GM19397 (cell line): Measurements from ENCODE around the gene TRPM4.
"Not testable (repeated sequence)": the region's sequence is repeated elsewhere in the genome, so short reads cannot be mapped to it uniquely, and the experiment has no call there.

Experiments used
- ATAC-seq: cut with Tn5 transposase; IDR thresholded peaks from one replicate; pipeline ENCODE4 v1.9.1; 2021; ENCODE audit warnings: mild to moderate bottlenecking, moderate library complexity; ENCODE audit not compliant: unreplicated experiment

TRPM4 gene

DNA sequence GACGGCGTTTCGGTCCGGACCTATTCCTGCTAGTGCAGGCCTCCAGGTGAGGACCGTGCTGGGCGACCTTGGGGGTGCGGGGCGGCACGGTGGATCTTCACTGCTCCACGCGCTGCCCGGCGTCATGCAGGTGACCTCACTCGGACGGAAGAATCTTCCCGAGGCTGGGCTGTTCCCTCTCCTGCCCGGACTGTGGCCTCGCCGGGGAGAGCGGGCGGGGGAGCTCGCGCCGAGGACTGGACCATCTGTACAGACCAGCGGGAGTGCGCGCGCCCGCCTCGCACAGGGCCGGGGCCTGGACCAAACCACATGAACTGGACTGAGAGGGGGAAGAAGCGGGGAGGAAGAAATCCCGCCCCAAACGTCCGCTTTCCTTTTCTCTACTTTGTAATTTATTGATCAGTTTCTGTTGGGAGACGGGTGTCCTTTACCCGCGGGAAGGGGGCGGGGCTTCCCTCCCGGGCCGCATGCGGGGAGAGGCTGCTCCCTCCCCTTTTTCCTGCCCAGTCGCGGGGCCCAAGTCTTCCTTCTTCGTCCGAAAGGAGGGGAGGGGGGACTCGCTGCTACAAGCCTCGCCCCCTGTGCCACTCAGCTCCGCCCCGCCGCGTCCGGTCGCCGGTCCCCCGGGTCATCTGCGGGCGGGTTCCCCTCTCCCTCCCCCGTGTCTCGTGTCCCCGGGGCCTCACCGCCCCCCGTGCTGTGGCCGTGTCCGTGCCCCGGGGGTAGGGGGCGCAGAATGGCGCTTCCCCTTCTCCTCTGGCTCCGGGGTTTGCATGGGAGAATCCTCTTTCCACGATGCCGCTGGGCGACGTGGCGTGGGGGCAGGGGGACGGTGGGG, 7.3 kb upstream of the TRPM4 start:
- ATAC-seq, result no peak

DNA sequence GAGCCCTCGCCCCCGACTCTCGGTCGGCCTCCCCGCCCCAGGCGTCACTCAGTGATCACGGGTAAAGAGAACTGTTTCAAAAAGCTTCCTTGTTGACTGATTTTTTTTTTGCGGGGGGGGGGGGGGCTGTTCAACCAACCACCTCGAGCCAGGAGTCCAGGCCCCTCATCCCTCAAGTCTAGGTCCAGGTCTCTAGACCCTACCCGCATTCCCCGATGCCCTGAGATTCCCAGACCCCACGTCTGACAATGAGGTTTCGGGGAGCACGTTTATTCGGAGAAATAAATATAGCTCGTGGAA, 6.7 kb upstream of the TRPM4 start:
- no peak for ATAC-seq

DNA sequence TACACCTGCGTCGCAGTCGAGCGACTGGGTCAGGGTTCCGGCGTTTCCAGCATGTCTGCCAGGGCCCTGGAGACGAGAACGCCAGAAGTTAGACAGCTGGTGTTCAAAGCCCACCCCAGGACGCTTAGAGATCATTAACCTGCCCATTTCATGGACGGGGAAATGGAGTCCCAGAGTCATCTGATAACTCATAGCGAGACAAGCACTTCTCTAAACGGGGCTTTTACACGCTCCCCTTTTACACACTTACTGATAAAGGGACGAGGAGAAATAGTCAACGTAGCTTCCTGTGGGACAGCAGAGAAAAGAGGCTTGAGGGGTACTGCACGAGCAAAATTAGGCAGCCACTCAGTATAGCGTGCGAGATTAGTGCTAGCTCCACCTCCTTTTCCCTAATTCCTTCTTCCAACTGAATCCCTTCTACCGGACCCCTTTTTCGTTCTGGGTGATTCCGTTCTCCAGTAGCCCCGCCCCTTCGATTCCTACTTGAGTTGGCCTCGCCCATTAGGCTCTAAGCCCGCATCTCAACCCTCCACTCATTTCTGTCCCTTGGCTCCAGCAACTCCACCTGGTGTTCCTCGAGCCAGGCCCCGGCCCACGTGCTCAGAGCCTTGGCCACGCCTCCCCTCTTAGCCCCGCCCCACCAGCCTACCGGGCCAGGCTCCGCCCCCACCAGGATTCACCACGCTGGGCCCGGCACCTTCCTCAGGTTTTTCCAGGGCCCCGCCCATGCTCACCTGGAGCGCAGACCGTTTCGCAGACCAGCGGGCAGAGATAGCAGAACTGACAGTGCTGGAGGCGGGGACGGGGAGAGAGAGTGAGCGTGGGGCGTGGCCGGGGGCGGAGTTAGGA, 6.1 kb upstream of the TRPM4 start:
- no peak for ATAC-seq

DNA sequence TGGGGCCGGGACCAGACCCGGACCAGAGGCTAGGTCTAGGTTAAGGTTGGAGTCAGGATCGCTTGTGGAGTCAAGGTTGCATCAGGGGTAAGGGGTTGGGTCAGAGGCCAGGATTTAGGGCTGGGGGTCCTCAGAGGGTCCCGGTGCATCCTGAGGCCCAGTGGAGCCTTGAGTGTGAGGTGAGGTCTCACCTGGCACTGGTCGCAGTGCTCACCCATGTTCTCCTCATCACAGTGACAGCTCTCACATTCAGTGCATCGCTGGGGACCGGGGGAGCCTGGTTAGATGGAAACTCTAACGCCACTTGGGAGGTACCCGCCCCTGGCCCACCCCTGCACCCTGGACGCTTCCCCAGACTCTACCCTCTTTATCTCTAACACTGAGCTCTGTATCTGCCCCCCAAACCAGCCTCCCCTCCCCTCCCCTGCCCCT, 5.5 kb upstream of the TRPM4 start:
- no peak for ATAC-seq

DNA sequence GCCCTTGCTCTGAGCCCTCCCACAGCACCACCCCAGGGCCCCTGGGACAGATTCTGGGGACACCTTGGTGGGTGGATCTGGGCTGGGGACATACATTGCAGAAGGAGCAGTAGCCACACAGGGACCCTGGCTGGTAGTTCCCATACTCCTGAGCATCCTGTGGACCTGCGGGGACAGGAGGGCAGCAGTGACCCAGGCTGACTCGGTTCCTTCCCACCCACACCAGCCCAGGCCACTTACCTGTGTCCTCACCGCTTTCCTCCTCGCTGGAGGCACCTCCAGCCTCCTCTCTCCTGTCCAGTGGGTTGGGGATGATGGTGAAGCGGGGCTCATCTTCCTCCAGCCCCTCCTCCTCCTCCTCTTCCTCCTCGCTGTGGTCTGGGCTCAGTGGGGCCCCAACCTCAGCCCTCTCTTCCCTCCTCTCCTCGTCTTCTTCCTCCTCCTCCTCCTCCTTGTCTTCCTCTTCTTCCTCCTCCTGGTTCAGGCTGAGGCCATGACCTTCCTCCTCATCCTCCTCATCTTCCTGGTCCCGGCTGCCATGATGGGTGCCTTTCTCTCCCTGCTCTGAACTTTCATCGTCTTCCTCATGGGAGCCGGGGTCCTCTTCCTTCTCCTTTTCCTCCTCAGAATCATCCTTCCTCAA, 4.3 kb upstream of the TRPM4 start:
- no peak for ATAC-seq

DNA sequence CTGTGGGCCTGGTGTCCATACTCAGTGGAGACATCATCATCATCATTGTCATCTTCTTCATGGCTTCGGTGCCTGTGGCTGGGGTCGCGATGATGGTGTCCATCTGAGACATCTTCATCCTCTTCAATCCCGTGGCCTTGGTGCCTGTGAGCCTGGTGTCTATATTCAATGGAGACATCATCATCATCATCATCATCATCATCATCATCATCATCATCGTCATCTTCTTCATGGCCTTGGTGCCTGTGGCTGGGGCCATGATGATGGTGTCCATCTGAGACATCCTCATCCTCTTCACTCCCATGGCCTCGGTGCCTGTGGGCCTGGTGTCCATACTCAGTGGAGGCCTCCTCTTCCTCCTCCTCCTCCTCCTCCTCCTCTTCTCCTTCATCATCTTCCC, 3.3 kb upstream of the TRPM4 start:
- no peak for ATAC-seq

DNA sequence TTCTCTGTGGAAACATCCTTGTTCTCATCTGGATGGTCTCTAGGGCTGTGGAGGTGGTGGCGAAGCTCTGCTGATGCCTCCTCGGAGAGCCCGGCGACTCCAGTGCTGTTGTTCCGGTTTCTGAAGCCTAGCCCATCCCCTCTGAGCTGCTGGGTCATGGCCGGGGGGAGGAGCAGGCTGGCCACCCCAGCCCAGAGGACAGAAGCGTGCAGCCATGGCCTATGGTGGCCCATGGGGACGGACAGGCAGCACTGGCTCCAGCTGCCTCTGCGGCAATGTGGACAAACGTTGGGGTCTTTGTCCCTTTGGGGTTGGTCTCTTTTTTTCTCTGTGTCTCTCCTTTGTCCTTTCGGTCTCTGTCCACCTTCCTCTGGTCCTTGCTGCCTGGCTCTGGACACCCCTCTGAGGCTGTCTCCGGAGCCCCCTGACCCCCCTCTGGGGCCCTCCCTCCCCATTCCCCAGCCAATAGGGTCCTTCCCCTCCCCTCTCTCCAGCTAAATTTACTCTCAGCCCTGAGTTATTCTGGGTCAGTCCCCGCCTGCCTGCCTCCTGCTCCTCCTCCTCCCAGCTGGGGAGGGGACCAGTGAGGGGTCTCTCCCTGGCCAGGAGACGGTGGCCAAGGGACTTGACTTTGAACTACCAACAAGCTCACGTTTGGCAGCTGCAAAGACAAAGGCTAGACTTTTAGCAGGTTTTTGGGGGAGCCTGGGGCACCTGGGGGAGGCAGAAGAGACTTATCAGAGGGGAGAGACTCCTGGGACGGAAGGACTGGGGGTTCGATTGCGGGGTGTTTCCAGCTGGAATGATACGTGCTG, 2.4 kb upstream of the TRPM4 start, which contains the start of gene HRC:
Gene HRC (minus strand): TSS at position 392 of the 815 bp plus-strand sequence. CDS start 159 bp downstream, at position 233.
- no peak for ATAC-seq

DNA sequence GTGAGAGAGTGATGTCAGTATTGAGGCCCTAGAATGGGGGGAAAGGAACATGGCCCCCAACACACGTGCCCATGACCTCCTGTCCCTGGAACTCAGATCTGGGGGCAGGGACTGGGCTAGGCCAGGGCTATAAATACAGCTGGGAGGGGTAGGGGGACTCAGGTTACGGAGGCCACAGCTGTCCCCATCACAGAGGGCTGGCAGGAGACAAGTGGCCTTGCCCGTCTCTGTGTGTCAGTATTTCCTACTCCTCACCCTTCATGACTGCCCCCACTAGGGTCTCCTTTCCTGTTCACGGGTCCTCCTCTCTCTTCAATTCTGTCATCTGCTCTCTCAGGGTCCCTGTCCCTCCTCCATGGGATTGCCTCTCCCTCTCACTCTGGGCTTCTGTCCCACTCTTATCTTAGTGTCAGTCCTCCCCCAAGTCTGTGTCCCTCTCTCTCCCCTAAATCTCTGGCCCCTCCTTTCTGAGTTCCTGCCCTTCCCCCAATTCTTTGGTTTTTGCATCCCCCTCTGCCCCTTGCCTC, 1.7 kb upstream of the TRPM4 start:
- ATAC-seq, result no peak

DNA sequence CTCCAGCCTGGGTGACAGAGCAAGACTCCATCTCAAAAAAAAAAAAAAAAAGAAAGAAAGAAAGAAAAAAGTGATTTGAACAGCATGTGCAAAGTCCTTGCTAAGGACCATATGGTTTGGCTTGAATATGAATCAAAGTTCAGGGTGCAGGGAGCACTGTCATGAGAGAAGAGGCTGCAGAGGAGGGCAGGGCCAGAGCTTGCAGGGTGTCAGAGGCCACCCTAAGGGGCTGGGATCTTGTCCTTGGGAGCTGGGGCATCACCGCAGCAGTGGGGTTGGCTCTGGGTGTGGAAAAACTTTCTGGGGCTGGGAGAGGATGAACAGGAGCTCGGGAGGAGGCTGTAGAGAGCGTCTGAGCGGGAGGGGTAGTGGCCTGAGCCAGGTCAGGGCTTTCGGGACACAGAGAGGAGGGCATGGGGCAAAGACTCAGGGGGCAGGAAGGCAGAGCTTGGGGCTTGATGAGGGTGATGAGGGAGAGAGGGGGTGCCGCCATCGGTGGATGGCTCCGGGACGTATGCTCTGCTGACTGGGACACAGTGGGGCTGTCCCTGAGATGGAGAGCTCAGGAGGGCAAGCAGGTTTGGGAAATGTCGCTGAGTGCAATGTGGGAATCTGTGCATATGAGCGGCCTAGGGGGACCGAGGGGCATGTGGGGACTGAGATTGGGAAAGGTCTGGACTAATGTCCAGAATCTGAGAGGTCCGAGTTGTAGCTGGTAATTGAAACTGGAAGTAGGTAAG, 3.0 kb downstream of the TRPM4 start:
- ATAC-seq, result no peak

DNA sequence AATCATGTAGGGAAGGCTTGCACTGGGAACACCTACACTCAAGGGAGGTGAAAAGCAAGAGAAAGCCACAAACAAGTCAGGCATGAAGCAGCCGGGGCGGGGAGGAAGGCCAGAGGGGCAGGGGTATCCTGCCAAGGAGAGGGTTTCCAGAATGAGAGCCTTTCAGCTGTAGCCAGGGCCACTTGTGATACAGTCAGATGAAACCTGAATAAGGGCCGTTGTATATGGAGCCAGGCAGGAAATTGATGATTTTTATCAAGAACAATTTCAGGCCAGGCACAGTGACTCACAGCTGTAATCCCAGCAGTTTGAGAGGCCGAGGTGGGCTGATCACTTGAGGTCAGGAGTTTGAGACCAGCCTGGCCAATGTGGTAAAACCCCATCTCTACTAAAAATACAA, 4.4 kb downstream of the TRPM4 start:
- no peak for ATAC-seq

DNA sequence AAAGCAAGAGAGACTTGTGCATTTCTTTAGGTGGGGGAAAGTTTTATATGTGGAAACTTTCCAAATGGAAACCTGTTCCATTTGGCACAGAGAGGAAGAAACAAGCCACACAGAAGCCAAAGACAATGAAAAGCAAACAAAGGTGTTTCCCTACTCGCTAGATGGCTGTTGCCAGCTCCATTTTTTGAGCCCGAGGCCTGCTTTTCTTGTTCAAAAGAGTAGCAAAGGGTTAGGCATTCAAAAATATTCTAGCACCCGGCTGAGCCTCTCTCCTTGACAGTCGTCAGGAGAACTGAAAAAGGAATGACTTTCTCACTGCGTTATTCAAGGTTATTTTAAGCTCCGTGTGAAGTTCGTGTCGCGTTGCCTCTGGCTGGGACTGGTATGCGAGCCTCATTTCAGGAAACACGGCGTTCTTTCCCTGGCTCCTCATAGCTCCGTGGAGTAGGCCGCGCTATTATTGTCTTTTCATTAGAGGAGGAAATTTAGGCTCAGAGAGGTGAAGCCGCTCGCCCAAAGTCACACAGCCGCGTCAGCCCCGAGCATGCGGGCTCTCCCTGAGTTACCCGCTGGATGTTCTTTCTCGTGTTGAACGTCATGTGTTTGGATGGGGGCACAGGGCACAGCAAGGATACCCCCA, 7.6 kb downstream of the TRPM4 start:
- ATAC-seq, result no peak

DNA sequence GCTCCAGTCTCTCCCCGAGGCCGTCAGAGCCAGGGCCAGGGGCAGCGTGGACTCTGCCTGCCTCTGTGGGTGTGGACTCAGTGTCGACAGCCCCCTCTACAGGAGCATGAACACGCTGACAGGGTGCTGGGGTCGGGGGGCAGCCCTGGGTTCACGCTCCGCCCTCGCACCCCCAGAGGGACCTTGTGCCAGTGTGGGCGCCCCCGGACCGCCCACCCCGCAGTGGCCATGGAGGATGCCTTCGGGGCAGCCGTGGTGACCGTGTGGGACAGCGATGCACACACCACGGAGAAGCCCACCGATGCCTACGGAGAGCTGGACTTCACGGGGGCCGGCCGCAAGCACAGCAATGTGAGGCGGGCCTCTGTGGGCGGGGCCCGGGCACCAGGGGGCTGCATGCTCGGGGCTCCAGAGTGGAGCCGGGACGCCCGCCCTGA, 8.3 kb downstream of the TRPM4 start:
- ATAC-seq, result no peak

DNA sequence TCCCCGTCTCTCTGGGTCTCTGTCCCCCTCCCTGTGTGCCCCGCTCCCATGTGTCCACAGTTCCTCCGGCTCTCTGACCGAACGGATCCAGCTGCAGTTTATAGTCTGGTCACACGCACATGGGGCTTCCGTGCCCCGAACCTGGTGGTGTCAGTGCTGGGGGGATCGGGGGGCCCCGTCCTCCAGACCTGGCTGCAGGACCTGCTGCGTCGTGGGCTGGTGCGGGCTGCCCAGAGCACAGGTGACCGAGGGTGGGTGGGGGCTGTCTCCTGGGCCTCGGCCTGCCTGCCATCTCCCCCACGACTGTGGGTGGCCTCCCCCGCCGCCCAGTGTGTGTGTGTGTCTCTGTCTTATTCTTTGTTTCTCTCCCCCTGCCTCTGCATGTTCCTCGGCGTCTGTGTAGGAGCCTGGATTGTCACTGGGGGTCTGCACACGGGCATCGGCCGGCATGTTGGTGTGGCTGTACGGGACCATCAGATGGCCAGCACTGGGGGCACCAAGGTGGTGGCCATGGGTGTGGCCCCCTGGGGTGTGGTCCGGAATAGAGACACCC, 10.3 kb downstream of the TRPM4 start:
- ATAC-seq, result no peak

DNA sequence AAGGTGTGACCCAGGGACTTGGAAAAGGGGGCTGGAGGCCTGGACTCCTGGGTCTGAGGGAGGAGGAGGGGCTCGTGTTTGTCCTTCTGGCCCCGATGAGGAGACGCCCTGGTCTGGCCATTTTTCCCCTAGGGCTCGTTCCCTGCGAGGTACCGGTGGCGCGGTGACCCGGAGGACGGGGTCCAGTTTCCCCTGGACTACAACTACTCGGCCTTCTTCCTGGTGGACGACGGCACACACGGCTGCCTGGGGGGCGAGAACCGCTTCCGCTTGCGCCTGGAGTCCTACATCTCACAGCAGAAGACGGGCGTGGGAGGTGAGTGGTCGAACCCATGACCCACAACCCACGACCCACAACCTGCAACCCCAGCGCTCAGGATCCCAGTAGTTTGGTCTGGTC, 10.8 kb downstream of the TRPM4 start:
- ATAC-seq, result no peak

DNA sequence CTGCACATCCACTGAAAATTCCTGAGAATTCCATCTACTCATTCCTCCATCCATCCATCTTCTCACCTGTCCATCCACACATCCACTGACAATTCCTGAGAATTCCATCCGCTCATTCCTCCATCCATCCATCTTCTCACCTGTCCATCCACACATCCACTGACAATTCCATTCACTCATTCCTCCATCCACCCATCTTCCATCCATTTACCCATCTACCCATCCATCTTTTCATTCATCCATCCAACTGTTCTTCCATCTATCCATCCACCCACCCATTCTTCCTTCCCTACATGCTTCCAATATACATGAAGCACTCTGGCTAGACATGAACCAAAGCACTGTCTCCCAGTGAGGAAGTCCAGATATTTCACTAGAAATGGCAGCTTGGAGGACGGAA, 15.6 kb downstream of the TRPM4 start:
- no peak for ATAC-seq

DNA sequence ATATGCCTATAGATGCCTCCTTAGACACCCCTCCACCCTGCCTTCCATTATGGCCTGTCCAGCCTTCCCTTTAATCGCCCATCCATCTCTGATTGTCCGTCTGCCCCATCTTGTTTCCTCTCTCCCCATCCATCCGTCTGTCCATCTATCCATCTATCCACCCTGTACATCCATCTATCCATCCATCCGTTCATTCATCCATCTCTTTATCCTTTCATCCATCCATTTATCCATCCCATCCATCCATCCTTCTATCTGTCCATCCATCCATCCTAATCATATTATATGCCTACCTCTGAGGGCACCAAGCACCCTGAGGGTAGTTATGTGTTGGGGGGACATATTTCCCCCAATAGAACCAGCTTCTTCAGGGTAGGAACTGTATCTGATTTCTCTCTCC, 23.1 kb downstream of the TRPM4 start:
- no peak for ATAC-seq

DNA sequence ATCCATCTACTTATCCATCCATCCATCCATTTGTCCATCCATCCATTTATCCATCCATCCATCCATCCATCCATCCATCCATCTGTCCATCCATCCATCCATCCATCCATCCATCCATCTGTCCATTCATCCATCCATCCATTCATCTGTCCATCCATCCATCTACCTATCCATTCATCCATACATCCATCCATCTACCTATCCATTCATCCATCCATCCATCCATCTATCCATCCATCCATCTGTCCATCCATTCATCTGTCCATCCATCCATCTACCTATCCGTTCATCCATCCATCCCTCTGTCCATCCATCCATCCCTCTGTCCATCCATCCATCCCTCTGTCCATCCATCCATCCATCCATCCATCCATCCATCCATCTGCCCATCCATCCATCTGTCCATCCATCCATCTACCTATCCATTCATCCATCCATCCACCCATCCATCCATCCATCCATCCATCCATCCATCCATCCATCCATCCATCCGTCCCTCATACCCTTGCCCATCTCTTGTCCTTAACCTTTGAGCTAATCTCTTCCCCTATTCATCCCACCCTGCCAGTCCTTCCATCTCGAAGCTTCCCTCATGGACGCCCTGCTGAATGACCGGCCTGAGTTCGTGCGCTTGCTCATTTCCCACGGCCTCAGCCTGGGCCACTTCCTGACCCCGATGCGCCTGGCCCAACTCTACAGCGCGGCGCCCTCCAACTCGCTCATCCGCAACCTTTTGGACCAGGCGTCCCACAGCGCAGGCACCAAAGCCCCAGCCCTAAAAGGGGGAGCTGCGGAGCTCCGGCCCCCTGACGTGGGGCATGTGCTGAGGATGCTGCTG, 24.6 kb downstream of the TRPM4 start:
- not testable (repeated sequence) for ATAC-seq

DNA sequence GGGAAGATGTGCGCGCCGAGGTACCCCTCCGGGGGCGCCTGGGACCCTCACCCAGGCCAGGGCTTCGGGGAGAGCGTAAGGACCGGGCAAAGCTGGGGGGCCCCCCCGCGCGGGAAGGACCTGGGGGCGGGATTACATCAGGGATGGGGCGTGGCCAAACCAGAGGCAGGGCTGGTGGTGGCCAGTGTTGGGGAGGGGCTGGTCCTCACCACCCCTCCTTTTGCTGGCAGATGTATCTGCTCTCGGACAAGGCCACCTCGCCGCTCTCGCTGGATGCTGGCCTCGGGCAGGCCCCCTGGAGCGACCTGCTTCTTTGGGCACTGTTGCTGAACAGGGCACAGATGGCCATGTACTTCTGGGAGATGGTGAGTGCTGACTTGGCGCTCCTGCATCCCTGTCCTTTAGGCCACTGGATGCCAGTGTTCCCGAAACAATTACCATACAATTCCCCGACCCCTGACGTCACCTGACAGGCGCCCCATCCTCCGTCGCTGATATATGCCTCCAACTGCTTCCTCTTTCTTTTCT, 25.3 kb downstream of the TRPM4 start:
- no peak for ATAC-seq
